MM.1S (cell line): Measurements from ENCODE around the gene SPINK2.

ENCODE experiments used
- DNase-seq: peaks from one replicate; pipeline ENCODE4 v3.0.0-alpha.2; 2015
- H2AFZ ChIP-seq: fragments of 300-600 bp; sonication (generic); 2 replicates; pipeline ENCODE4 v1.6.0; 2016; ENCODE audit warnings: antibody characterized with exemption, low read length
- H3F3A ChIP-seq: fragments of 300-600 bp; sonication (generic); 2 replicates; pipeline ENCODE4 v1.6.1; 2016; ENCODE audit warnings: mild to moderate bottlenecking, antibody characterized with exemption, low read length, moderate library complexity, mixed read lengths; ENCODE audit not compliant: insufficient read depth
- H3K27ac ChIP-seq: fragments of 300-600 bp; sonication (generic); 2 replicates; pipeline ENCODE4 v1.5.1; 2016; ENCODE audit warnings: mild to moderate bottlenecking, low read length
- H3K27me3 ChIP-seq: fragments of 300-600 bp; sonication (generic); replicated peaks from 2 replicates; pipeline ENCODE4 v1.6.0; 2016; ENCODE audit warnings: low read length; ENCODE audit not compliant: insufficient read depth
- H3K36me3 ChIP-seq: fragments of 300-600 bp; sonication (generic); replicated peaks from 2 replicates; pipeline ENCODE4 v1.6.1; 2016; ENCODE audit warnings: mild to moderate bottlenecking, low read length, mixed read lengths; ENCODE audit not compliant: insufficient read depth
- H3K4me1 ChIP-seq: fragments of 300-600 bp; sonication (generic); 2 replicates; pipeline ENCODE4 v1.6.1; 2016; ENCODE audit warnings: low read length, mixed read lengths
- H3K4me2 ChIP-seq: fragments of 300-600 bp; sonication (generic); 2 replicates; pipeline ENCODE4 v1.6.0; 2016; ENCODE audit warnings: low read depth, low read length
- H3K4me3 ChIP-seq: fragments of 300-600 bp; sonication (generic); 2 replicates; pipeline ENCODE4 v1.5.1; 2016; ENCODE audit warnings: low read length, mixed read lengths
- H3K79me2 ChIP-seq: fragments of 300-600 bp; sonication (generic); 2 replicates; pipeline ENCODE4 v1.6.1; 2016; ENCODE audit warnings: mixed run types, low read length, mixed read lengths
- H3K9ac ChIP-seq: fragments of 300-600 bp; sonication (generic); 2 replicates; pipeline ENCODE4 v1.6.1; 2016; ENCODE audit warnings: low read length, mixed read lengths
- H3K9me2 ChIP-seq: fragments of 300-600 bp; sonication (generic); replicated peaks from 2 replicates; pipeline ENCODE4 v1.6.1; 2016; ENCODE audit warnings: mild to moderate bottlenecking, low read length, mixed read lengths; ENCODE audit not compliant: insufficient read depth
- H3K9me3 ChIP-seq: fragments of 300-600 bp; sonication (generic); replicated peaks from 2 replicates; pipeline ENCODE4 v1.6.1; 2016; ENCODE audit warnings: mild to moderate bottlenecking, low read length, mixed read lengths; ENCODE audit not compliant: insufficient read depth
- H4K20me1 ChIP-seq: fragments of 300-600 bp; sonication (generic); 2 replicates; pipeline ENCODE4 v1.6.1; 2016; ENCODE audit warnings: mild to moderate bottlenecking, low read length, moderate library complexity, mixed read lengths; ENCODE audit not compliant: insufficient read depth
- EZH2 ChIP-seq: fragments of 300-600 bp; sonication (generic); optimal IDR thresholded peaks from 2 replicates; pipeline ENCODE3; 2017; ENCODE audit warnings: low read depth, mild to moderate bottlenecking, antibody characterized with exemption, low read length, mixed read lengths
- EZH2phosphoT487 ChIP-seq: fragments of 300-600 bp; sonication (generic); IDR thresholded peaks from 2 replicates; pipeline ENCODE4 v1.6.1; 2018; ENCODE audit warnings: antibody characterized with exemption, low read length
- TF ChIP-seq, protein P1 (sequence below): fragments of 300-600 bp; sonication (generic); IDR thresholded peaks from 2 replicates; pipeline ENCODE4 v1.5.1; 2016; ENCODE audit warnings: antibody characterized with exemption, low read length, mixed read lengths

SPINK2 gene

DNA sequence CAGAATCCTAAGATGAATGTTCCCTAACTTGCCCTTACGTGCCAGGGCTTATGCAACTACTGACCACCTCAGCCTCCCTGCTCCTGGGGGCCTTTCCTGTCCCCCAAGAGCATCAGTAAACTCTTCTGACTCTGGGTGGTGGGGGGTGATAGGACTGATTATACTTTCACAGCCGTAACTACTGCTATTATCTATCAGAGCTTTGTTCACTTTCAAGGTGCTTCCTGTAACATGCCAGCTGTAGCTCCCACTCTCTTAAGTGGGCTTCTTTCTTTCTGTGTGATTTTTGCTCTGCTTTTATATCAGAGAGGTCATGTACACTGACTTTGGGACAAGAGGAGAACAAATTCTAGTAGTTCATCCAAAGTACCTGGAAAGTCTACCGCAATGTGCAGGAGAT is 25.3 kb downstream of the SPINK2 start:
- Histone ChIP-seq H3K9me2 (no peaks in the 10 kb centered on the region), H3K36me3 (no peaks in the 10 kb centered on the region), H3K79me2 (no peaks in the 10 kb centered on the region), H3K4me3 (no peak overlapping the region), H3K9me3 (no peaks in the 10 kb centered on the region), H3K4me1 (peaks cover 4% of the 10 kb centered on the region; the same call in 1 of the 2 replicates), H3K27me3 (no peaks in the 10 kb centered on the region), H4K20me1 (no peaks in the 10 kb centered on the region), H3K9ac (no peak overlapping the region), H3K4me2 (no peak overlapping the region), H2AFZ (no peak overlapping the region), H3F3A (no peaks in the 10 kb centered on the region), H3K27ac (no peak overlapping the region)
- no peak for TF ChIP-seq EZH2phosphoT487
- TF ChIP-seq, protein P1, sequence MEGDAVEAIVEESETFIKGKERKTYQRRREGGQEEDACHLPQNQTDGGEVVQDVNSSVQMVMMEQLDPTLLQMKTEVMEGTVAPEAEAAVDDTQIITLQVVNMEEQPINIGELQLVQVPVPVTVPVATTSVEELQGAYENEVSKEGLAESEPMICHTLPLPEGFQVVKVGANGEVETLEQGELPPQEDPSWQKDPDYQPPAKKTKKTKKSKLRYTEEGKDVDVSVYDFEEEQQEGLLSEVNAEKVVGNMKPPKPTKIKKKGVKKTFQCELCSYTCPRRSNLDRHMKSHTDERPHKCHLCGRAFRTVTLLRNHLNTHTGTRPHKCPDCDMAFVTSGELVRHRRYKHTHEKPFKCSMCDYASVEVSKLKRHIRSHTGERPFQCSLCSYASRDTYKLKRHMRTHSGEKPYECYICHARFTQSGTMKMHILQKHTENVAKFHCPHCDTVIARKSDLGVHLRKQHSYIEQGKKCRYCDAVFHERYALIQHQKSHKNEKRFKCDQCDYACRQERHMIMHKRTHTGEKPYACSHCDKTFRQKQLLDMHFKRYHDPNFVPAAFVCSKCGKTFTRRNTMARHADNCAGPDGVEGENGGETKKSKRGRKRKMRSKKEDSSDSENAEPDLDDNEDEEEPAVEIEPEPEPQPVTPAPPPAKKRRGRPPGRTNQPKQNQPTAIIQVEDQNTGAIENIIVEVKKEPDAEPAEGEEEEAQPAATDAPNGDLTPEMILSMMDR: no peak
- no peak for TF ChIP-seq EZH2
- DNase-seq: no peak

DNA sequence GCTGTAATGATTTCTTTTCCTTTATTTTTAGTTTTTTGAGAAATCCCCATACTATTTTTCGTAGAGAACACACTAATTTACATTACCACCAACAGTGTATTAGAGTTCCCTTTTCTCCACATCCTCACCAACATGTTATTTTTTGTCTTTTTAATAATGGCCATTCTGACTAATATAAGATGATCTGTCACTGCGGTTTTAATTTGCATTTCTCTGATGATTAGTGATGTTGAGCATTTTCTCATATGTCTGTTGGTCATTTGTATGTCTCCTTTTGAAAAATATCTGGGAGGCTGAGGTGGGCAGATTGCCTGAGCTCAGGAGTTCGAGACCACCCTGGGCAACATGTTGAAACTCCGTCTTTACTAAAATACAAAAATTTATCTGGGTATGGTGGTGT is 30.2 kb downstream of the SPINK2 start:
- Histone ChIP-seq H3K27ac (no peak overlapping the region), H3K79me2 (no peaks in the 10 kb centered on the region), H3K4me1 (no peaks in the 10 kb centered on the region), H3K9me2 (no peaks in the 10 kb centered on the region), H3K4me3 (no peak overlapping the region), H4K20me1 (no peaks in the 10 kb centered on the region), H2AFZ (no peak overlapping the region), H3K4me2 (no peak overlapping the region), H3K9me3 (no peaks in the 10 kb centered on the region), H3K27me3 (no peaks in the 10 kb centered on the region), H3K36me3 (no peaks in the 10 kb centered on the region), H3F3A (no peaks in the 10 kb centered on the region), H3K9ac (no peak overlapping the region)
- DNase-seq: no peak
- TF ChIP-seq, protein P1: no peak
- TF ChIP-seq EZH2phosphoT487 (no peak), EZH2 (no peak)

DNA sequence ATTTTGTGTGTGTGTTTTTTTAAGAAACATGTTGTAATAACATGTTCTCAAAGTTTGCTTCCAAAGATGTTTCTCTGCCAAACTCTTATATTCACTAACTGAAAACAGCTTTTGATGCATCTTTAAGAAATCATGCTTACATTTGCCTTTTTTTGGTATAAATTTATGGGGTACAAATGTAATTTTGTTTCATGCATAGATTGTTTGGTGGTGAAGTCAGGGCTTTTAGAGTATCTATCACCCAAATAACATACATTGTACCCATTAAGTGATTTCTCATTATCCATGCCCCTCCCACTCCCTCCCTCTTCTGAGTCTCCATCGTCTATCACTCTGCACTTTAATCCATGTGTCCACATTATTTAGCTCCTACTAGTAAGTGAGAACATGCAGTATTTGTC is 30.8 kb downstream of the SPINK2 start:
- H3F3A ChIP-seq: no peaks in the 10 kb centered on the region
- H3K4me1 ChIP-seq: no peaks in the 10 kb centered on the region
- no peaks in the 10 kb centered on the region for H4K20me1 ChIP-seq
- no peak overlapping the region for H3K4me3 ChIP-seq
- no peak for DNase-seq
- H3K9me3 ChIP-seq: no peaks in the 10 kb centered on the region
- H3K4me2 ChIP-seq: no peak overlapping the region
- H3K27me3 ChIP-seq: no peaks in the 10 kb centered on the region
- no peak overlapping the region for H3K27ac ChIP-seq
- H3K9ac ChIP-seq: no peak overlapping the region
- no peaks in the 10 kb centered on the region for H3K36me3 ChIP-seq
- H2AFZ ChIP-seq: no peak overlapping the region
- TF ChIP-seq EZH2phosphoT487 (no peak), EZH2 (no peak)
- TF ChIP-seq, protein P1: no peak
- H3K9me2 ChIP-seq: no peaks in the 10 kb centered on the region
- no peaks in the 10 kb centered on the region for H3K79me2 ChIP-seq
